HL-60/S4 treated with retinoic acid at 250 ng/mL for 4 days and 3 days (cell line): ENCODE data around the gene PHACTR1.

ENCODE experiments used
- in situ Hi-C: fragments of 300-500 bp; cut with MboI; formaldehyde crosslinking; loops from 2 replicates; pipeline ENCODE4 v1.7.0; 2022; ENCODE audit warnings: low sequenced_read_pairs

The PHACTR1 gene

DNA sequence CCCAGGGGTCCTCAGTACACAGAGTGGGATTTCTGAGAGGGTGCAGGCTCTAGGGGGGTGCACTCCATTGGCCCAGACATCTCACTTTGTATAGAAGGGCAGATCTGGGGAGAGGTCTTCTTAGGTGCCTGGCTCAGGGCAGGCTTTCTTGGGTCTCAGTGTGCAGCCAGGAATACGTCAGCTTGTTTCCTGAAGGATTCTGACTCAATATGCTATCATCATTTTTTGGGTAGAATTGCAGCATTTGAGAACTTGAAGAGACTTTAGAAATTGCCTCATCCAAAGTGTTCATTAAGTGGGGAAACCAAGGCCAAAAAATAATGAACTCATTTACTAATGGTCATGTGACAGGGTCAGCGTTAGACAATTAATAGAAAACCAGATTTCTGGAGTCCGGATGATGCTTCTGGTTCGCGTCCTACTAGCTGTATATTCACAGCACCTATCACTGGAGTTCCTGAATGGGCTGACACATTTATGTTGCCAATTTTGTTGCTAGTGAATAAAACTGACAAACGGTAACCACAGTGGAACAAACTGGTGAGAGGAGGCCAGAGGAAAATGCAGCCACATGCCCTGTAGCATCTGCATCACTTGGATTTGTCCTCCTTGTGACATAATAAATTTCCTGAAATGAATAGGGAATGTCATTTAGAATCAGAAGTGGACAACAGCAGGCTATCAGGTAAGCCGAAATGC, 372.9 kb downstream of the PHACTR1 start:
- in situ Hi-C loops, result no loop called here

DNA sequence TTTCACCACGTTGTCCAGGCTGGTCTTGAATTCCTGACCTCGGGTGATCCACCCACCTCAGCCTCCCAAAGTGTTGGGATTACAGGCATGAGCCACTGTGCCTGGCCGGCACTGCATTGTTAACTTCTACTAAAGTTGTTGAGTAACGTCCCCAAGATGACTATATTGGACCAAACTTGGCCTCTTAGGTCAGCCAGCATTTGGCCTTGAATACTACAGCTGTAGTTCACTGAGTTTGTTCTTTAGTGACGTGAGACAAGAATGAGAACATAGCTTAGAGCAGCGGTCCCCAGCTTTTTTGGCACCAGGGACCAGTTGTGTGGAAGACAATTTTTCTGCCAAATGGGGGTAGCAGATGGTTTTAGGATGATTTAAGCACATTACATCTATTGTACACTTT, 374.6 kb downstream of the PHACTR1 start:
- in situ Hi-C loops, result no loop called here

- in situ Hi-C loops, result no loop called here
Observed at GRCh38 chr6:13094781-13095425, 378.3 kb downstream of the PHACTR1 start.

DNA sequence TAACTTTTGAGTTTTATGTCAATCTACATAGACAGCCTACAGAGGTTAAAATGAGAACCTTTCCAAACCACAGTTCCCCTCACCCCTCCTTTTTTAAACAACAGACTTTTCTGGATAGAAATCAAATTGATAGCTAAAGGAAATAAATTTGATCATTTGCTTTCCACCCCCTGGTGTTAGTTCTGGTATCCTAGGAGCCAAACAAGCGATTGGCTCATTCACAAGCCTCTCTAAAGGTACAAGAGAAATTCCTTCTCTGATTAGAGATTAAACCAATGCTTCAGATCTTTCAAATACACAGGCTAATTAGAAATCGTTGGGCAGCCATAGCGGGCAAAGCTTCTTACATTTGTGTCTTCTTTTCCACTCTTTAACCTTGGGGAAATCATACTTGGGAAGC, 379.5 kb downstream of the PHACTR1 start:
- in situ Hi-C loops, result no loop called here

DNA sequence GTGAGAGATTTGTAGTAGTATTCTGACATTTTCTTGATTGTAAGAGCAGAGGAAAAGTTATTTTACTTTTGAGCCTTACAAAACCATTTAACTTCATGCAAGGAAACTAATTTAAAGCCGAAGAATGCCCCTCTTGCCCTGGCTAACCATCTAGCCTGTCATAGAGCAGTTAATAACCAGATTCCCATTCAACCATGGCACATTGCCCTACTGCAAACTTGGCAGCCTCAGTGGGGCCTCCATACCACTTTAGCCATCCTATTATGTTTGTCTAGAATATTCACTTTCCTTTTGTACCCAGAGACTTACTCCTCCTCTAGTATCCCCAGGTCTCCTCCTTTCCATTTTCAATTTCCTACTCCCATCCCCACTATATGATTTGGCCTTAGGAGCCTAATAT, 380.9 kb downstream of the PHACTR1 start:
- in situ Hi-C loops, result no loop called here

- in situ Hi-C loops, result no loop called here
Observed at GRCh38 chr6:13098006-13098405, 381.4 kb downstream of the PHACTR1 start.

DNA sequence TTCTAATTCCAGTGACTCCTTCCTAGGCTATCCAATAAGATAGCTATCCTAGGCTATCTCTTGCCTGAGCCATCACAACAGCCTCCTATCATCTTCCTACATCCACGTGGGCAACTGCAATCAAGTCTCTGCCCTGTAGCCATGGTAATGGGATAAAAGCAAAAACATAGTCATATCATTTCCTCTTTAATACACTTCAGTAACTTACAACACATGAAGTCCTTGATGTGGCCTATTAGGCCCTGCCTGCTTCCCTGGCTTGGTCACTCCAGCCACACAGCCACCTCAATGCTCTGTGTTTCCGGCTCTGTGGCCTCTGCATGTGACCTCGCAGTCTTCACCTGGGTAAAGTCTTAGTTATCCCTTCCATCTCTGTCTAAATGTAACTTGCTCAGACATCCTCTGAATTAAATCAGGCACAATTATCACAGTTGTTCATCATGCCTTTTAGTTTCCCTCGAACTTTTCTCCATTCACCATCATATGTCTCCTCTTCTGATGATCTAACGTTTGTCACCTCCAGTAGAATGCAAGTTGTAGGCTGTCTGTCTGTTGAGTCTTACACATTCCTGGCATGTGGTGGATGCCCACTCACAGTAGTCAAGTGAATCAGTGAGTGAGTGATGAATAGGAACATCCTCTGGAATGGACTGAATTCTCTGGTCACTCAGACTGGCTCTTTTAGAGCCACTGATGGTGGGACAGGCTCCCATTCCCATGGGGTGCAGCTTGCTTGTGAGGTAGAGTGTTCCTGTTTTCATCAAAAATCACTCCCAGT, 382.4 kb downstream of the PHACTR1 start:
- in situ Hi-C loops, result no loop called here

- in situ Hi-C loops, result no loop called here
Observed at GRCh38 chr6:13099771-13100170, 383.2 kb downstream of the PHACTR1 start.

- in situ Hi-C loops, result no loop called here
Observed at GRCh38 chr6:13101409-13101808, 384.8 kb downstream of the PHACTR1 start.

DNA sequence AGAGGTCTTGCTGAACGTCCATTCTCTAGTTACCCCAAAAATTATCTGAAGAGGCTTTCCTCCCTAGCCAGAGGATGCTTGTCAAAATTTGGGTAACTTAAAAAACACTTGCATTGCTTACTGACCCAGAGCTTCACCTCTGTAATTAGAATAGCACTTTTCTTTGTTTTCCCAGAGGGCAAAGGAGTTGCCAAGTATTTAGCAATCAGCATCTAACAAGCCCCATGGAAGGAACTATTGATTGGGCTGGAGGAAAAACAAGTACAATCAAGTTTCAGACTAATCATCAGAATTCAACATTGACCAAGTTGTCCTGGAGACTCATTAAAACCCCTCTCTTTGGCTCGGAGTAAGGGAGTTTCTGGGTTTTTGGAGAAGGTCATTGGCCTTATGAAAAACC, 385.4 kb downstream of the PHACTR1 start:
- in situ Hi-C loops, result no loop called here

GRCh38 chr6:13103169-13103568, 386.6 kb downstream of the PHACTR1 start:
- in situ Hi-C loops, result no loop called here

GRCh38 chr6:13105139-13105538, 388.6 kb downstream of the PHACTR1 start:
- in situ Hi-C loops, result no loop called here

DNA sequence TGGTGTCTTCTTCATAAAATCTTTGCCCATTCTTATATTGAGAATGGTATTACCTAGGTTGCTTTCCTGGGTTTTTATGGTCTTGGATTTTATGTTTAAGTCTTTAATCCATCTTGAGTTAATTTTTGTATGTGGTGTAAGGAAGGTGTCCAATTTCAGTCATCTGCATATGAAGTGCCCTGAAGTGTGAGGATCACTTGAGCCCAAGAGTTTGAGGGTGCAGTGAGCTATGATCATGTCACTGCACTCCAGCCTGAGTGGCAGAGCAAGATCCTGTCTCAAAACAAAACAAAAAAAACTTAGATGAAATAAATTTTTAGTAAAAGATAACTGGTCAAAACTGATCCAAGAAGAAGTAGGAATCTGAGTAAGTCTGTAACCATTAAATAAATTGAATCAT, 396.4 kb downstream of the PHACTR1 start:
- in situ Hi-C loops, result no loop called here

DNA sequence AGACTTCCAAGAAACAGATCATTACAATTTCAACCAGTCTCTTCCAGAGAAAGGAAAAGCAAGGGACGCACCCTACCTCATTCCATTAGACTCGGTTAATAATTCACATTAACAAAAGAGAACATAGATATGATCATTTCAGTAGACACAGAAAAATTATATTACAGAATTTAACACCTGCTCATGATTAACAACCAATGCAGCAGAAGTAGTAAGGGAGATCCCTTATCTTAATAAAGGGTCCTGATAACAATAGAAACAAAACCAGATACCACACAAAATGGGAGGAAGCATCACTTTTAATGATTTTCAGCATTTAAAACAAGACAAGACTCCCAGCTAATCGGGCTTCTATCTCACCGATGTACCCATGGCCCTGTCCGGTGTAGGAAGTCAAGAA, 396.8 kb downstream of the PHACTR1 start:
- in situ Hi-C loops, result no loop called here

DNA sequence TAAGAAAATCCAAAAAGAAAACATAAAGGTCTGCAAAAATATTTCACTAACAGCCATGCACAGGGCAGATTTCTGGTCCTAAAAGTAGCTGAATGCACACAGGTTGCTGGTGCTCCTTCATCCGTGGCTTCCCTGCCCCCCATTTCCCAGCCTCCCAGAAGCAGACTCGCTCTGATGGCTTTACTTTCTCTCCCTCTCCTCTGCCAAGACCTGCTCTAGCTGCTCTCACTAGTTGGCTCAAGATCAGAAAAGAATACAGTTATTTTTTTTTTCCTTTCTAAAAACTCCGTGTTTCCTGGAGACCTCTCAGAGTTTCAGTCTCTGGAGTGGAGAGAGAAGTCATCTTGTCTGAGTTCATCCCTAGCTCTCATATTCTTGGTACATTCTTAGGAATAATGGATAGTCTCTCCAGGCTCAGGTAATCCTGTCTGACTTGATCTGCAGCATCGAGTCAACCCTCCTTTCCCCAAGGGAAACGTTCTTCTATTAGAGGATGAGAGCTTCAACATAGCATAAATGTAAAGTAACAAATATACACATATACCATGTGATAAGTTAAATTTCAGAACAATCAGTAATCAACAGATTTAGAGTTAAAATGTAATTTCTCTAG, 397.5 kb downstream of the PHACTR1 start:
- in situ Hi-C loops, result no loop called here

- in situ Hi-C loops, result no loop called here
Observed at GRCh38 chr6:13116155-13116554, 399.6 kb downstream of the PHACTR1 start.

- in situ Hi-C loops, result no loop called here
Observed at GRCh38 chr6:13117570-13117969, 401.0 kb downstream of the PHACTR1 start.

GRCh38 chr6:13119549-13119948, 403.0 kb downstream of the PHACTR1 start:
- in situ Hi-C loops, result no loop called here

- in situ Hi-C loops, result no loop called here
Observed at GRCh38 chr6:13120483-13121482, 404.2 kb downstream of the PHACTR1 start.

GRCh38 chr6:13124131-13124530, 407.6 kb downstream of the PHACTR1 start:
- in situ Hi-C loops, result no loop called here
